ENCODE data around the gene AQP4. TPM values are rescaled to one million over a fixed set of nuclear protein-coding genes. Genes with fewer than 3 reads are reported as not detected.

Gene AQP4
- total RNA-seq, 2 donors from 2014 or later: 10.0 to 14.9 TPM

GRCh38 chr18:26819046-26819445 lies 46.5 kb downstream of the AQP4 start:
- DNase-seq (ENCODE audit: low spot score): no peak
- Histone ChIP-seq H3K4me3 (no peak overlapping the region), H3K27ac (no peak overlapping the region), H3K36me3 (no peaks in the 10 kb centered on the region), H3K27me3 (no peaks in the 10 kb centered on the region), H3K9me3 (peaks cover 0 to 20% of the 10 kb centered on the region in 2 donors), H3K4me1 (no peaks in the 10 kb centered on the region)
- TF ChIP-seq, protein P1, sequence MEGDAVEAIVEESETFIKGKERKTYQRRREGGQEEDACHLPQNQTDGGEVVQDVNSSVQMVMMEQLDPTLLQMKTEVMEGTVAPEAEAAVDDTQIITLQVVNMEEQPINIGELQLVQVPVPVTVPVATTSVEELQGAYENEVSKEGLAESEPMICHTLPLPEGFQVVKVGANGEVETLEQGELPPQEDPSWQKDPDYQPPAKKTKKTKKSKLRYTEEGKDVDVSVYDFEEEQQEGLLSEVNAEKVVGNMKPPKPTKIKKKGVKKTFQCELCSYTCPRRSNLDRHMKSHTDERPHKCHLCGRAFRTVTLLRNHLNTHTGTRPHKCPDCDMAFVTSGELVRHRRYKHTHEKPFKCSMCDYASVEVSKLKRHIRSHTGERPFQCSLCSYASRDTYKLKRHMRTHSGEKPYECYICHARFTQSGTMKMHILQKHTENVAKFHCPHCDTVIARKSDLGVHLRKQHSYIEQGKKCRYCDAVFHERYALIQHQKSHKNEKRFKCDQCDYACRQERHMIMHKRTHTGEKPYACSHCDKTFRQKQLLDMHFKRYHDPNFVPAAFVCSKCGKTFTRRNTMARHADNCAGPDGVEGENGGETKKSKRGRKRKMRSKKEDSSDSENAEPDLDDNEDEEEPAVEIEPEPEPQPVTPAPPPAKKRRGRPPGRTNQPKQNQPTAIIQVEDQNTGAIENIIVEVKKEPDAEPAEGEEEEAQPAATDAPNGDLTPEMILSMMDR (IDR thresholded peaks at IDR 0.05): no peak

DNA sequence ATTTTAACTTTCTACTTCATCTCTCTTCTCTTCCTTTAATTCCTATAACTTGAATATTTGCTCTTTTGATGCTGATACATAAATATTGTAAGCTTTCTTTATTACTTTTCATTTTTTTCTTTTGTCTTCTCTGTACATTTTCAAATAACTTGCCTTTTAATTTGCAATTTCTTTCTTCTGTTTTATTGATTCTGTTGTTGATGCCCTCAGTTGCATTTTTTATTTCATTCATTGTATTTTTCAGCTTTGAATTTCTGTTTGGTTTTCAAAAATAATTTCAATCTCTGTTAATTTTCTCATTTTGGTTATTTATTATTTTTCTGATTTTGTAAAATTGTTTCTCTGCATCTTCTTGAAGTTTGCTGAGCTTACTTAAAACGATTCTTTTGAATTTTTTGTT lies 47.0 kb downstream of the AQP4 start:
- DNase-seq (ENCODE audit: low spot score): no peak

GRCh38 chr18:26813043-26813442 lies 52.5 kb downstream of the AQP4 start:
- no peak overlapping the region for H3K27ac ChIP-seq
- no peak for DNase-seq (ENCODE audit: low spot score)
- H3K36me3 ChIP-seq: no peaks in the 10 kb centered on the region
- H3K9me3 ChIP-seq: peaks cover 0 to 5% of the 10 kb centered on the region in 2 donors
- H3K4me1 ChIP-seq: no peaks in the 10 kb centered on the region
- no peaks in the 10 kb centered on the region for H3K27me3 ChIP-seq
- H3K4me3 ChIP-seq: no peak overlapping the region
- TF ChIP-seq, protein P1 (IDR thresholded peaks at IDR 0.05): peak; percentile 22 to 60

More for the DNA sequence above, 47.0 kb downstream of the AQP4 start:
- Histone ChIP-seq H3K4me1 (no peaks in the 10 kb centered on the region), H3K4me3 (no peak overlapping the region), H3K27me3 (no peaks in the 10 kb centered on the region), H3K27ac (no peak overlapping the region), H3K9me3 (peaks cover 0 to 20% of the 10 kb centered on the region in 2 donors), H3K36me3 (no peaks in the 10 kb centered on the region)
- TF ChIP-seq, protein P1 (IDR thresholded peaks at IDR 0.05): no peak

DNA sequence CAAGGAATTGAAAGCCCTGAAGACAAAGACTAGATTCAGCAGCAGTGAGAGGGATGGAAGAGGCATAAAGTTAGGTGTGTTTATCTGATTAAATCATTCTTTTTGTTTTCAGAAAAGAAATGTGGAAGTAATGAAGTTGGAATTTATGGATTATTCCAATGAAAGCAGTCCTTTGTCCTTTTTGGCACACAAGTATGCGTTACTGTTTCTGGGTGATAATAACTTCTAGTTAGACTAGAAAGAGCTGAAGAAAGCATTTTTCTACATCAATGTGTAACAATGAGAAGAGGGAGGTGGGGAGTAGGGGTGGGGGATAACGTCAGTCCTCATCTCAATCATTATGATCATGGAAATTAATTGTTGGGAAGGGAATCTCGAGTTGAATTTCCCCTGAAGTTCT lies 53.0 kb downstream of the AQP4 start:
- DNase-seq (ENCODE audit: low spot score): no peak
- H3K27ac ChIP-seq: no peak overlapping the region
- H3K4me1 ChIP-seq: no peaks in the 10 kb centered on the region
- H3K27me3 ChIP-seq: no peaks in the 10 kb centered on the region
- no peaks in the 10 kb centered on the region for H3K9me3 ChIP-seq
- TF ChIP-seq, protein P1 (IDR thresholded peaks at IDR 0.05): no peak
- H3K4me3 ChIP-seq: no peak overlapping the region
- H3K36me3 ChIP-seq: no peaks in the 10 kb centered on the region

- TF ChIP-seq, protein P1 (IDR thresholded peaks at IDR 0.05): no peak
- Histone ChIP-seq H3K9me3 (no peaks in the 10 kb centered on the region), H3K4me3 (no peak overlapping the region), H3K27me3 (no peaks in the 10 kb centered on the region), H3K4me1 (no peaks in the 10 kb centered on the region), H3K36me3 (no peaks in the 10 kb centered on the region), H3K27ac (no peak overlapping the region)
- DNase-seq (ENCODE audit: low spot score): no peak
Measured at GRCh38 chr18:26809346-26809745, 56.2 kb downstream of the AQP4 start.

DNA sequence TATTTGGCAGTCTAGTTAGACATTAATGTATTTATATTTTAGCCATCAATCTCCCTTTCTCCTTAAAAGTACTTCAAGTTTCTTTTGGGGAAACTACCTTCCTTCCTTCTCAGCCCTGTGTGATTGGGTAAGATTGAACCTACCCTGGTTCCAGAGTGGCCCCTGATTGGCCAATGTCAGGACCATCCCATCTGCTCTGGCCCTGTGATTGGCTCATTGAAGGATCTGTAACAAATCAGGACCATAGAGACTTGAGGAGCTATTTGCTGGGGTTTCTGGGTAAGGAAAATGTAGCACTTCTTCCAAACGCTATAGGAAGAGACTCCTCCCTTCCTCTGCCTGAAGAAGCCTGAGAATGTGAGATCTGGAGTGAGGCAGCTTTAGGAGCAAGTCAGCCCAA lies 59.3 kb downstream of the AQP4 start:
- peak overlapping the region in 1 of 2 donors; percentile 14 for H3K4me3 ChIP-seq
- no peak for DNase-seq (ENCODE audit: low spot score)

More for the DNA sequence above, 59.3 kb downstream of the AQP4 start:
- H3K9me3 ChIP-seq: no peaks in the 10 kb centered on the region
- H3K36me3 ChIP-seq: no peaks in the 10 kb centered on the region
- TF ChIP-seq, protein P1 (IDR thresholded peaks at IDR 0.05): no peak
- no peaks in the 10 kb centered on the region for H3K27me3 ChIP-seq
- H3K27ac ChIP-seq: no peak overlapping the region
- no peaks in the 10 kb centered on the region for H3K4me1 ChIP-seq
